Measurements from ENCODE around the gene RALBP1.

DNA sequence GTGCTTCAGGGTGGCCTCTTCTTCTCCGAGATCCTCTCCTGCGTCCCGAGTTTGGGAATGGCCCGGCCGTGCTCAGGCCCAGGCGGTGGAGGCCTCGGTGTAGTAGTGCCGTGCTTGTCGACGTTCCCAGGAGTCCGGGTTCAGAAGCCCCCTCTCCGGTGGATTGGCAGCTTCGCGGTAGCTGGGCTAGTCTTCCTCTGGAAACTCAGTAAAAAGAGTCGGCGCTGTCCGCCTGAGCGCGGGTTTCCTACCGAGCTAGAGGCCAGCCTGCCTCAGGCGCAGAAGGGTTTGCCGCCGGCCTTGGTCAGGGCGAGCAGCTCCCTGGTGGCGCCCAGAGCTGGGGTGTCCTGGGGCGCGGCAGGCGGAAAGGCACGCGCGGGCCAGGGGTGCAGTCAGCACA, 3.2 kb downstream of the RALBP1 start:
- TF ChIP-seq, protein P1, sequence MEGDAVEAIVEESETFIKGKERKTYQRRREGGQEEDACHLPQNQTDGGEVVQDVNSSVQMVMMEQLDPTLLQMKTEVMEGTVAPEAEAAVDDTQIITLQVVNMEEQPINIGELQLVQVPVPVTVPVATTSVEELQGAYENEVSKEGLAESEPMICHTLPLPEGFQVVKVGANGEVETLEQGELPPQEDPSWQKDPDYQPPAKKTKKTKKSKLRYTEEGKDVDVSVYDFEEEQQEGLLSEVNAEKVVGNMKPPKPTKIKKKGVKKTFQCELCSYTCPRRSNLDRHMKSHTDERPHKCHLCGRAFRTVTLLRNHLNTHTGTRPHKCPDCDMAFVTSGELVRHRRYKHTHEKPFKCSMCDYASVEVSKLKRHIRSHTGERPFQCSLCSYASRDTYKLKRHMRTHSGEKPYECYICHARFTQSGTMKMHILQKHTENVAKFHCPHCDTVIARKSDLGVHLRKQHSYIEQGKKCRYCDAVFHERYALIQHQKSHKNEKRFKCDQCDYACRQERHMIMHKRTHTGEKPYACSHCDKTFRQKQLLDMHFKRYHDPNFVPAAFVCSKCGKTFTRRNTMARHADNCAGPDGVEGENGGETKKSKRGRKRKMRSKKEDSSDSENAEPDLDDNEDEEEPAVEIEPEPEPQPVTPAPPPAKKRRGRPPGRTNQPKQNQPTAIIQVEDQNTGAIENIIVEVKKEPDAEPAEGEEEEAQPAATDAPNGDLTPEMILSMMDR (IDR thresholded peaks at IDR 0.05) = no peak
- TF ChIP-seq POLR2AphosphoS5 (IDR thresholded peaks at IDR 0.05; ENCODE audit: low read depth, low read length) = no peak
- TF ChIP-seq, protein P2, sequence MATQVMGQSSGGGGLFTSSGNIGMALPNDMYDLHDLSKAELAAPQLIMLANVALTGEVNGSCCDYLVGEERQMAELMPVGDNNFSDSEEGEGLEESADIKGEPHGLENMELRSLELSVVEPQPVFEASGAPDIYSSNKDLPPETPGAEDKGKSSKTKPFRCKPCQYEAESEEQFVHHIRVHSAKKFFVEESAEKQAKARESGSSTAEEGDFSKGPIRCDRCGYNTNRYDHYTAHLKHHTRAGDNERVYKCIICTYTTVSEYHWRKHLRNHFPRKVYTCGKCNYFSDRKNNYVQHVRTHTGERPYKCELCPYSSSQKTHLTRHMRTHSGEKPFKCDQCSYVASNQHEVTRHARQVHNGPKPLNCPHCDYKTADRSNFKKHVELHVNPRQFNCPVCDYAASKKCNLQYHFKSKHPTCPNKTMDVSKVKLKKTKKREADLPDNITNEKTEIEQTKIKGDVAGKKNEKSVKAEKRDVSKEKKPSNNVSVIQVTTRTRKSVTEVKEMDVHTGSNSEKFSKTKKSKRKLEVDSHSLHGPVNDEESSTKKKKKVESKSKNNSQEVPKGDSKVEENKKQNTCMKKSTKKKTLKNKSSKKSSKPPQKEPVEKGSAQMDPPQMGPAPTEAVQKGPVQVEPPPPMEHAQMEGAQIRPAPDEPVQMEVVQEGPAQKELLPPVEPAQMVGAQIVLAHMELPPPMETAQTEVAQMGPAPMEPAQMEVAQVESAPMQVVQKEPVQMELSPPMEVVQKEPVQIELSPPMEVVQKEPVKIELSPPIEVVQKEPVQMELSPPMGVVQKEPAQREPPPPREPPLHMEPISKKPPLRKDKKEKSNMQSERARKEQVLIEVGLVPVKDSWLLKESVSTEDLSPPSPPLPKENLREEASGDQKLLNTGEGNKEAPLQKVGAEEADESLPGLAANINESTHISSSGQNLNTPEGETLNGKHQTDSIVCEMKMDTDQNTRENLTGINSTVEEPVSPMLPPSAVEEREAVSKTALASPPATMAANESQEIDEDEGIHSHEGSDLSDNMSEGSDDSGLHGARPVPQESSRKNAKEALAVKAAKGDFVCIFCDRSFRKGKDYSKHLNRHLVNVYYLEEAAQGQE (IDR thresholded peaks at IDR 0.05; ENCODE audit: insufficient read depth in 1 of 2, low read depth in 2 of 2, low read length in 1 of 2) = no peak
- TF ChIP-seq TCF7L2 (IDR thresholded peaks at IDR 0.05; ENCODE audit: low read depth, low read length) = no peak

Measured in Panc1 (cell line).